Measurements from ENCODE around the gene SKIDA1.

- TF ChIP-seq POLR2A (IDR thresholded peaks at IDR 0.05) (no peak), POLR2AphosphoS5 (IDR thresholded peaks at IDR 0.05) (no peak), CTCF (IDR thresholded peaks at IDR 0.05) (no peak), EP300 (IDR thresholded peaks at IDR 0.05) (no peak)
Observed at GRCh38 chr10:21523557-21524008, 1.9 kb downstream of the SKIDA1 start.
